ENCODE data around the gene C2orf78.
A peak's percentile ranks its signal among the peaks of the same experiment; 100 is the strongest.
"Not testable (repeated sequence)": the region's sequence is repeated elsewhere in the genome, so short reads cannot be mapped to it uniquely, and the experiment has no call there.

Gene C2orf78, protein sequence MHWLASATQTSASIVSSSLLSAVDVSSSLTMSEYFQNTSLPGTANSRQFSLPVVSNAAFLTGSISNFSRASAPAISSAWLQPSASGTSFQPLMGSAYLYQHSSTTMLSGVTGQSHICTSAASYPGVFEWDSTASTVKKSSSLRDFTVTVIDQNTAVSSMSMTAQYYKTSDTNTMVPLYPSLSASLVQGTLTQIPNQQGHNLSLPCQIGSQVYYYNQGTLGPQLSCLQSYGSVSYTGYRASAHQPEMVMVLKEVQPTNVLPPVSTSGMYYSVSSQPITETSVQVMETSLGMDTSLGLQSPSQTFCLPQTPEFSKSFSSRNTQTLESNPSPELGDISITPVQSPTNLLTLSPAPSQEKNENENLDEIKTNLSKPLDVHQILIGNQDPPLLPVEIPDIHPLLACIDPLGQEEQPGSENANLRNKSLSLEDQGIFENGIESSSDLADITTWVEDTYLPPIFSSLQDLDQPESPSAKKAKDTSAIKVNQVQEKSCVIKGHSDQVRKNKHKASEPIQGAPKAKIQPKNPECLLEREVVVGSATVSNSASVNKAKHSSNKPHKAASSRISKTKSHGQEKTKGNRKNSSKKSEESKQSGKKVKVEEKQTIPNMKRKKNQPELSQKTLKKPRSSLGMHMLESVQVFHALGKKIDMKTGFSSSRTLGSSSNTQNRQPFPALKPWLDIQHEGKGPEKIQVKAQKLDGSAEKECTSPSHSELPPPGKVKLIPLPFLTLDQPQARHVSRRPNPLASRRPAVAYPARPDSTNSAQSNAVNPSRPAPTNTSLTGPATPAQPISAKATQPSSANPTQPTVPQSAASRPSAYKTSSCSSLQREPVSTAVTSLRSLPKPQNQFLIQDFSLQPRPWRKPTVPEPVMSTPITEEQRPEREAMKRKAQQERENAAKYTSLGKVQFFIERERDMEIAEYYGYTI

DNA sequence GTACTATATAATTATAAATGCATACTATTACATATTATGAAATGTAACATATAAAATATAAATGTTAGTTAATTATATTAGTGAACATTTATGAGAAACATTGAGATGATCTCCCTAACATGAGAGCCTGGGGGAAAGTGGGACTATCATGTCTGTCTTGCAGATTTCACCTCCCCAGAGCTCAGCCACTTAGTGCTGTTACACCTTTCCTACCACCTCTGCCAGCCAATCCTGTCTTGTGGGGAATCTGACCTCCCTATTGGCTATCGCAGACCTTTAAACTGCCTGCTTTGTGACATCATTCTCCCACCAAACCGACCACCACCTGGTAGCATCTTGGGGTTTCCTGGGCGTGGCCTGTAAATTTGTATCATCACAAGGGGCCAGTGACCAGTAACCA lies at the start of gene C2orf78:
C2orf78 (plus strand) TSS at position 301 of the 400 bp plus-strand sequence. CDS start 127 bp downstream, outside the sequence.
- not testable (repeated sequence) for DNase-seq (ENCODE audit: low read depth)

DNA sequence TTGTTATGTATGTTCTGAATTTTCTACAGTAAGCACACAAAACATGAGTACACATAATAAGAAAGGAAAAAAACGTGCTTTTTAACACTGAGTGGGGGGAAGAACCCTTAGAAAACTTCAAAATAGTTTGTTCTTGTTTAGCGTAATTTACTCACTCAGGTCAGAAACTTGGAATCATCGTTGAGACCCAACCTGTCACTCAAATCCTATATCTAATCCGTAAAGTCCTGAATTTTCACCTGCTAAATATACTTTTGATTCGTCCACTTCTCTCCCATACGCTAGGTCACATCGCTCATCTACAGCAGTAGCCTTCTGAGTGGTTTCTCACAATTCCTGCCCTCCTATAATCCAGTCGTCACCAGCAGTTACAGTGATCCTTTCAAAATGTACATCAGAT lies 47.6 kb upstream of the C2orf78 start:
- DNase-seq (ENCODE audit: low read depth): no peak

DNA sequence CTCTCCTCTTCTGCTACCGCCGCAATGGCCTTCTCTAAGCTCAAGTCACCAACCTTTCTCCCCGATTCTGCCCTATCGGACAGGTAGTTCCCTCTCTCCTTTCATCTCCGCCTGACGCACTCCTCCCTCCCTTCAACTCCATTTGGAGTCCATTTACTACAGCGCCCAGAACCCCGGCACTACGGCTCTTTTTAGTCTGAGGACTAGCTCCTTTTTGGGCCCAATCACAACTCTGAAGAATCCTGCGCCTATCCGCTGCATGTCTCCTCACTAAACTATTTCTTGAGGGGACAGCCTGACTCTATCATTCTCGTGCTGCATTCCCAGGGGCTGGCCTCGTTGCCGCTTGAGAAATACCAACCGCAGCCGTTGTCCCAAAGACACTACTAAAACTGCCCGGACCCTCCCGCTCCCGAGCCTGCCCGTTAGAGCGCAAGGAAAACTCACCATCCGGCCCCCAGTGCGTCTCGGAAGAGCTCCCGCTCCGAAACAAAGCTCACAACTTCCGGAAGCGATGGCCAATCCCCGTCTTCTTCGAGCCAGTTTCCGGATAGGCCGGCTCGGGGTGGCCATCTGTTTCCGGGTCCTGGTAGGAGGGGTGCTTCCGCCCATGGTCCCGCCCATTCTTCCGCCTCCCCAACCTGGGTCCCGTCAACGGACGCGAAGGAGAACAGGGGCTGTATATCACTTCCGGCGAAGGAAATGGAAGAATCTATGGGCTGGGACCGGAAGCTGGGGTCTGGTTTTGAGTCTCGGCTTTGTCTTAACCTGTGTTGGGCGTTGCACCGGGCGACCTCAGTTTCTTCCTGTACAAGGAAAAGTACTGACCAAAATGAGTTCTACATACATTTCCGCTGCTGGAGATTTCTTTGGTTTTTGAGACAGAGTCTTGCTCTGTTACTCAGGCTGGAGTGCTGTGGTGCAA lies 46.9 kb upstream of the C2orf78 start, which contains the start of gene TPRKB:
TPRKB (minus strand) TSS at position 491 of the 925 bp plus-strand sequence. CDS start 2,776 bp downstream, outside the sequence.
- peak; percentile 92 for DNase-seq (ENCODE audit: low read depth)

DNA sequence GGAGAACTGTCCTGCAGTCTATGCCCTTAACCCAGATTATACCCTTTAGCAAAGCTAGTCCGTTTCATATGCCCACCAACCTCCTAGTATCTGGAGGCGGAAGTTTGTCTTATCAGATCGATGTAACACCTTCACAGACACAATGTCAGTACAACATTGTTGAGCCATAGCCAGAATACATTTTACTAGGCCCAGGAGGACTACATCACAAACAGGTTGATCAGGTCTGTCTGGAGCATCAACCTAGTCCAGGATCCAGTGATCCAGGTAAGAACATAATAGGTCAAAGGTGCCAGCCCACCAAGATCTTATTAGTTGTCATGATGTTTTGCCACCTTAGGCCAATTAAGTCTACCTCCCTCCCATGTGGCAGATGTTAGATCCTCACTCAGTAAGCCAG lies 44.9 kb upstream of the C2orf78 start:
- DNase-seq (ENCODE audit: low read depth): no peak

DNA sequence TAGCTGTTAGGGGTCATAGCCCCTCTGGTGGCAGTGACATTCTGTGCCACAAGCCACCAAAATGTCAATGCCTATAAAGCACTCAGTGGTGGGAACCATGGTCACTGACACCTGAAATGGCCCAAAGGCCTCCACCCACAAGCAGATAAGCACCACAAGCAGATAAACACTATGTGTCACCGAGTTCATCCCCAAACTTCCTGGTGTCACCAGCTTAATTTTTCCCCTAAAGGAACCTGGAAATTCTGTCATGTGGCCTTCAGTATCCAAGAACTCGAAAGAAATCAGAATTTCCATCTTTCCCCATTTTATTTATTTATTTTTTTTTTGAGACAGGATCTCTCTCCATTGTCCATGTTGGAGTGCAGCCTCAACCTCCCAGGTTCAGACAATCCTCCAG lies 43.2 kb upstream of the C2orf78 start:
- DNase-seq (ENCODE audit: low read depth): no peak

DNA sequence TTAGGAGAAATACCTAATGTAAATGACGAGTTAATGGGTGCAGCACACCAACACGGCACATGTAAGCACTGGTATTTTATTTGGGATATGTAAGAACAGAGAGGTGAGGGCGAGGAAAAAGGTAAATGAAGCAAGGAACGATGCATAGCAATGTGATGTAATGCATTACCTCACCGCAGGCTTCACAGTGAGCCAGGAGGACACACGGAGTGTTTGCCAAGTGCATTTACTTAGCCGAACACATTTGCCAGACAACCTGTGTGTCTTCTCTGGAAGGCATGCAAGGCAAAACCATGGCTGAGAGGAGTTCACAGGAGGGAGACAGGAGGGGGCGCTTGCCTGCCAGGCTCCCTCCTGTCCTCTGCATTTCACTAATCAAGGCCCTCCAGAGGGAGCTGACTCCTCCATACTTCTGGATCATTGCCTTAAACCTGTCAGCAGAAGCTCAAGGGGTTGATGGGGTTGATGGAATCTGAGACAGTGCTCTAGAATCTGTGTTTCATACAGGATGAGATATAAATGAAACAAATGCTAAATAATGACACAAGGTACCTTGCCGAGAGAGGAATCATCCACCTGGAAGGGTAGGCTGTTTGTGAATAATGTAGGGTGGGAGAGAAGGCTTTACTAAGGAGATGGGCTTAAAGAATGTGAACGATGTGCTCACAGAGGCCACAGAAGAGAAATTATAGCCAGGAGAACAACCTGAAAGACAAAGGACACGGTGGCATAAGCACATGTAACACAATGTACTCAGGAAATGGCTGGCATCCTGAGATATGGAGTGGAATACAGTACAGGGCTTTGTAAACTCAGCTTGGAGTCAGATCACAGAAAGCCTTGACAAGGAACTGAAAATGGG lies 37.7 kb upstream of the C2orf78 start:
- DNase-seq (ENCODE audit: low read depth): no peak

DNA sequence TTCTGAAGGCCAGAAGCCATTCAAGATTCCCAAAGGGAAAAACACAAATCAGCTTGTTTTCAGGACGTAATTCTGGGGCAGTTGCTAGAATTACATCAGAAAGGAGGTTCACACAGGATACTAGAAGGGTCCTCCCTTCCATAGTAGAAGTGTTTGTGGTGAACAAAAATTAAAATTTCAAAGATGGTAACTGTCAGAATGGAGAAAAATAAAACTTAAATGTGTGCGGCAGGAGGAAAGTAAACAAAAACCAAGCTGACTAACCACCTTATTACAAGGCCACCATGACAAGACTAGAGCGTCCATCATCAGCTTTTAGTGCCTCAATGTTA lies 37.1 kb upstream of the C2orf78 start:
- no peak for DNase-seq (ENCODE audit: low read depth)

DNA sequence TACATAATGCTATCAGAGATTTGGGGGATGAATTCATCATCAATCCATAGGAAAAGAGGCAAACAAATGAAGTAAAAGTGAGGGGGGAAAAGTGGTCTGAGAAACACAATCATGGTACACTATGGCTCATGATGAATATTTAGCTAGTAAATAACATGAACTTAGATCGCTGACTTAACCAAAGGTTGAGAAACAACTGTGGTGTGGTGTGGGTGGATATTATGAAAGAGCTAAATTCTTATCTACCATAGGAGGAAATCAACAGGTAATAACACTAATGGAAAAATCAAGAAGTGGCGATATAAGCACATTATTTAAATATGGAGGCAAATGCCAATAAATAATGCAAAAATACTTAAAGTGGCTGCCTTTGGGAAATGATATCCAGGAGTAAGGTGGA lies 34.7 kb upstream of the C2orf78 start:
- no peak for DNase-seq (ENCODE audit: low read depth)

DNA sequence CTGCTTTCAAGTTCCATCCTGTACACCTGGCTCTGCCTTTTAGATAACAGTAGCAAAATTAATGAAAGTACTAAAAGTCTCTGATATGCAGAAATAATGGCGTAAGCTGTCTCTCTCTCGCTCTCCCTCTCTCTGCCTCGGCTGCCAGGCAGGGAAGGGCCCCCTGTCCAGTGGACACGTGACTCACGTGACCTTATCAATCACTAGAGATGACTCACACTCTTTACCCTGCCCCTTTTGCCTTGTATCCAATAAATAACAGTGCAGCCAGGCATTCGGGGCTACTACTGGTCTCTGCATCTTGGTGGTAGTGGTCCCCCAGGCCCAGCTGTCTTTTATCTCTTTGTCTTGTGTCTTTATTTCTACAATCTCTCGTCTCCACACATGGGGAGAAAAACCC lies 29.7 kb upstream of the C2orf78 start:
- DNase-seq (ENCODE audit: low read depth): not testable (repeated sequence)

DNA sequence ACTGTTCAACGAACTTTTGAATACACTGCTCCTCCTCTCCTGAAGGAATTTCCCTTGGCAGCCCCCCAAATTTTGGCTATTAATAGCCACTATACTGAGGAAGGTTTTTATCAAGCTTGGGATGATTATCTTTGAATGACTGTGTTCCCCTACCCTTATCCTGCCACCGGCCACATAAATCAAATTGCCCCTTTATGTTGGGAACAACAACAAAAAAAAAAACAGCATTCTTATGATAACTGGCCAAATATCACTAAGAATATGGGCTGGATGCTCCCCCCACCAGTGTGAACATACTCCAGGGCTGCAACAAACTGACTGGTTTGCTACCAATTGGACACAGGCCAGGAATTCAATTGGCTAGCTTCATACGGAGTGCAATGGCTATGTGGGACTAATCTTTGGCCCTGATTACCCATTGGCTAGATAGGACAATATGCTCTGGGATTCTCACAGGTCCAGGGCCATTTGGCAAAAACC lies 24.7 kb upstream of the C2orf78 start:
- DNase-seq (ENCODE audit: low read depth): no peak

DNA sequence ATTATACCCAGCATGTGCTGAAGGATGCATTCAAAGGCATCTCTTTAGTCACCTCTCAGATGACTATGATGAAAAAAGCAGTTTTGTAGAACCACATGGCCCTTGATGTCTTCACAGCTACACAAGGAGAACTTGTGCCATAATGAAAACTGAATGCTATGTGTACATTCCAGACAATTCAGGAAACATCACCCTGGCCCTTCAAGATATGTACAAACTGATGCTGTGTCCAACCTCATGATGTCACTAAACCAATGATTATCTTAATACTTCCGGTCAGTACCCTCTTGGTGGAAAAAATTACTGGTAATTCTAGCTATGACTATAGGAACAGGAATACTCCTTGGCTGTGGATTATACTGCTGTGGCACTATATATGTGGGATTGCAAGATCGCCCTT lies 24.1 kb upstream of the C2orf78 start:
- no peak for DNase-seq (ENCODE audit: low read depth)

DNA sequence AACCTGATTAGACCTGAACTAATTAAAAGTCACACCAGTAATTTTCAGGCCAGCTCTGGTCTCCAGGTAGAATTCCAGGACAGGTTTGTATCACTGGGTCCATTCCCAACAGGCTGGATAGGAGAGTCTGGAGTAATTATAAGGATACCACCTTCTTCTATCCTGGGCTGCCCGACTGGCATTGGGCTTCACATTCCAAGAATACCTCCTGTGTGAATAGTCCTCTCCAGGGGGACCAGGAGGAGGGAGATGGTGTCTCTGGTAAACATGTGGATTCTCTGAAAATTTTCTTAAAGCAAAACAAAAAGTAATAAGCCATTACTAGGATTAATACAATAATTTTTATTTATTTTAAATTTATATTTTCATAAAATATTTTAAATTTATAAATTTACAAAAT lies 21.4 kb upstream of the C2orf78 start:
- DNase-seq (ENCODE audit: low read depth): no peak

DNA sequence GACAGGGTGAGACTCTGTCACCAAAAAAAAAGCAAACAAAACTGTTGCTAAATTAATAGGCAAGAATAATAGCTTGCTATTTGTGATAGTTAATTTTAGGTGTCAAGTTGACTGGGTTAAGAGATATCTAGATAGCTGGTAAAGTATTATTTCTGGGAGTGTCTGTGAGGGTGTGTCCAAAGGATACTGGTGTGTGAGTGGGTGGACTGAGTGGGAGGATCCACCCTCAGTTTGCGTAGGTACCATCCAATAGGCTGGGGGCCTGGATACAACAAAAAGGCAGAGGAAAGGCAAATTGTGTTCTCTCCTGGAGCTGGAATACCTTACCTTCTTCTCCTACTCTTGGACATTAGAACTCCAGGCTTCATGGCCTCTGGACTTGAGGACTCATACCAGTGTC lies 19.0 kb upstream of the C2orf78 start:
- DNase-seq (ENCODE audit: low read depth): no peak

DNA sequence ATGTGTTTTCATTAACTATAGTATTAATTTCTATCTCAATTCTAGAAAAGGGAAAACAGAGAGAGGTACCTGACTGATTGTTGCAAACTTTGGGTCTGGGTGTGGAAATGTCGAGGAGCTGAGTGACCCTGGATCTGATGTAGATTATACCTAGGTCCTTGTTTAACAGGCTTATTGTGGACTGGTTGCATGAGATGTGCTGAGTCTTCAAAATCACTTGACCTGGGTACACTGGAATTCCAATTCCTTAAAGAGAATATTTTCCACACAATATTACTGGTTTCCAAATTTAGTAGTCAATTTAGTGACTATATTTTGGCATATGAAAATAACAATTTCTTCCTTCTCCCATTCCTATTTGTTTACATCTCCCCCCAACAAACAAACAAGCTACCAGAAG lies 17.6 kb upstream of the C2orf78 start:
- DNase-seq (ENCODE audit: low read depth): no peak

DNA sequence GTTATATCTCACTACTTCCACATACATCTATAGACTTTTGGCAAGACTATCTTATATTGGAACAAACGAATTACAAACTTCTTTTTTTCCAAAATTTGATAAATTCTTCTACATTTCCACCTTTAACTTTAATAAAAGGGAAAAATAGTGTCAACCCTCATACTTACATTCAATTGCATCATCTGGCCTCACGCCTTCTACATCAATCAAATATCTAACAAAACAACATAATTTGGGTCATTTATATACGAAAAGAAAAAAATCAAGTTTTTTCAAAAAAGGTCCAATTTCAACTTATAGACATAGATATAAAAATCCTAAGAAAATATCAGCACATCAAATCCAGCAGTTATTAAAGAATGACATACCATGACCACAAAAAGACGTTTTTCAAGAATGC lies 17.0 kb upstream of the C2orf78 start:
- DNase-seq (ENCODE audit: low read depth): no peak

DNA sequence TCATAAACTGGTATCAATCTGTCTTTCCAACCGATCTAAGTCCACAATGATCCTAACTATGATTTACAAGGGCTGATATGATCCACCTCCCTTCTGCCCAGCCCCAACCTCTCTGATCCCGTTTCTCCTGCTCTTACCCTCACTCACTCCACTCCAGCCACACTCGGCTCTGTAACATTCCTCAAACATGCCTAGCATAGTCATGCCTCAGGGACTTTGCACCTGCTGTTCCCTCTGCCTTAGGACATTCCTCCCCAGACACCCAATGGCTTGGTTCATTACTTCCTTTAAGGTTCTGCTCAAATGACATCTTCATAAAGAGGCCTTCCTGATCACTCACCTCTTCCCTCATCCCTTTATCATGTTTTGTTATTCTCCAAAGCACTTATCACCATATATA lies 13.3 kb upstream of the C2orf78 start:
- no peak for DNase-seq (ENCODE audit: low read depth)

DNA sequence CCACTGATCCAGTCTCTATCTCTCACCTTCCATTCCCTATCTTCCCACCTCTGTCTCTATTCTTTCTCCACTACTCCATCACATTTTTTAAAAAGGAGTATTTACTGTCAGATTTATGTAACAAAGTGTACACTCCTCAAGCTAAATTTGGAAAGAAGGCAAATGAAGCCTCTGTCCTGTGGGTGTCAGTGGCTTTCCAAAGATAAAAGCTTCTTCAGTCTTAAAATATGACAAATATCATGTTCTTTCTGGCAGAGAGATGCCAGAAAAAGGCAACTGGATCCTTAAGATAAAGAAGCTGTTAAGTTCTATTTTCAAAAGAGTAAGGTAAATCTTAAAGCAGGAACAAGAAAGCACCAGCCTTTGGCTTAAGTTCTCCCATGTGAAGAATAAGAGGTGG lies 11.2 kb upstream of the C2orf78 start:
- DNase-seq (ENCODE audit: low read depth): no peak

DNA sequence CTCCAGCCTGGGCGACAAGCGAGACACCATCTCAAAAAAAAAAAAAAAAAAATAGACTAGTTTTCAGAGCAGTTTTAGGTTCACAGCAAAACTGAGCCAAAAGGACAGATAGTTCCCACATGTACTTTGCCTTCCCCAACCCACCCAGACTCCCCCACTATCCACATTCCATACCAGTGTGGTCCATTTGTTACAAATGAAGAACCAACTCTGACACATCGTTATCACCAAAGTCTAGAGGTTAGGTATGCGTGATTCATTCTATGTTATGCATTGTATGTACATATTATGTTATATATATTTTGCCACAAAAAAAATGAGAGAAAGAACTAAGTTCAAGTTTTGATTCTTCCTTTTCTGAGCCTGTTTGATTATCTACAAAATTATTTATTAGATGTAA lies 7.6 kb upstream of the C2orf78 start:
- no peak for DNase-seq (ENCODE audit: low read depth)

DNA sequence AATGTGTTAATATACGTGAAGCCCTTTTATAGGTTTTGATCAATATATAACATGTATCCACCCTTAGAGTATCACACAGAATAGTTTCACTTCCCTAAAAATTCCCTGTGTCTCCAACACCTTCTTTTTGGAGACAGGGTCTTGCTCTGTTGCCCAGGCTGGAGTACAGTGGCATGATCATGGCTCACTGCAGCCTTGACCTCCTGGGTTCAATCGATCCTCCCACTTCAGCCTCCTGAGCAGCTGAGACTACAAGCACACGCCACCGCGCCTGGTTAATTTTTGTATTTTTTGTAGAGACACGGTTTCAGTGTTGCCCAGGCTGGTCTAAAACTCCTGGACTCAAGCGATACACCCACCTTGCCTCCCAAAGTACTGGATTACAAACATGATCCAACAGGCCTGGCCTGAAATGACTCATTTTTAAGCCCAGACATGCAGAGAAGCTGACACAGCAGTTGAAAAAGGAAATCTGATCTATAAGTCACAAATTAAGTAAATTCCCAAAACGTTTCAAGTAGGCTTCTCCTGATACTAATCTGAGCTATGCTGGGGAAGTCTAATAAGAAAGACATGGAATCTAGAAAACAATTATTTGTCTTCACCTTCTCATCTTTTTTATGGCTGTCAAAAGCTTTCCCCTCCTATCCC lies 7.0 kb upstream of the C2orf78 start:
- no peak for DNase-seq (ENCODE audit: low read depth)

DNA sequence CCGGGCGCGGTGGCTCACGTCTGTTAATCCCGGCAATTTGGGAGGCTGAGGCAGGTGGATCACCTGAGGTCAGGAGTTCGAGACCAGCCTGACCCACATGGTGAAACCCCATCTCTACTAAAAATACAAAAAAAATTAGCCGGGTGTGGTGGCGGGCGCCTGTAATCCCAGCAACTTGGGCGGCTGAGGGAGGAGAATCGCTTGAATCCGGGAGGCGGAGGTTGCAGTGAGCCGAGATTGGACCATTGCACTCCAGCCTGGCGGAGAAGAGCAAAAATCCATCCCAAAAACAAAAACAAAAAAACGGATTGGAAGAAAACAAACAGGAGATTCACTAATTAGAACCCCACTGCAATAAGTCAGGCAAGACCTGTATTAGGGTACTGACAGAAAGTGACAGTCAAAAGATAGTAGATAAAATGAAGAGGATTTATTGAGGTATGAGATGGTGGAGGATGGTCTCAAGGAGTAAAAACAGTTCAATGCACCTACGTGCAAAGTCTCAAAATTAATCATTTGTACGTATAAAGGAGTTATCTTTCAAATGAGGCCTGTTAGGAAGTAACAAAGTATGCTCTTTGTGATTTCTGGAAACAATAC lies 5.0 kb upstream of the C2orf78 start:
- not testable (repeated sequence) for DNase-seq (ENCODE audit: low read depth)
